Mammary epithelial cell (primary cell): ENCODE measurements around the gene PHLDA2.

Experiments
- EZH2 ChIP-seq: IDR thresholded peaks from 2 replicates; pipeline ENCODE4 v1.6.1; 2012; ENCODE audit warnings: low read length, inconsistent platforms, borderline replicate concordance
- TF ChIP-seq, protein P1 (sequence below), 2 donors: IDR thresholded peaks in 1 of 2; conservative IDR thresholded peaks in 1 of 2; 2 replicates each; pipeline ENCODE4 v1.5.1; 2011 to 2012; ENCODE audit warnings: inconsistent platforms in 2 of 2, low read length in 2 of 2, mild to moderate bottlenecking in 2 of 2, control low read depth in 1 of 2, low read depth in 1 of 2; ENCODE audit not compliant: insufficient read depth in 1 of 2; ENCODE audit errors: extremely low read depth in 1 of 2

GRCh38 chr11:2960139-2960538 lies 30.9 kb upstream of the PHLDA2 start:
- TF ChIP-seq, protein P1, sequence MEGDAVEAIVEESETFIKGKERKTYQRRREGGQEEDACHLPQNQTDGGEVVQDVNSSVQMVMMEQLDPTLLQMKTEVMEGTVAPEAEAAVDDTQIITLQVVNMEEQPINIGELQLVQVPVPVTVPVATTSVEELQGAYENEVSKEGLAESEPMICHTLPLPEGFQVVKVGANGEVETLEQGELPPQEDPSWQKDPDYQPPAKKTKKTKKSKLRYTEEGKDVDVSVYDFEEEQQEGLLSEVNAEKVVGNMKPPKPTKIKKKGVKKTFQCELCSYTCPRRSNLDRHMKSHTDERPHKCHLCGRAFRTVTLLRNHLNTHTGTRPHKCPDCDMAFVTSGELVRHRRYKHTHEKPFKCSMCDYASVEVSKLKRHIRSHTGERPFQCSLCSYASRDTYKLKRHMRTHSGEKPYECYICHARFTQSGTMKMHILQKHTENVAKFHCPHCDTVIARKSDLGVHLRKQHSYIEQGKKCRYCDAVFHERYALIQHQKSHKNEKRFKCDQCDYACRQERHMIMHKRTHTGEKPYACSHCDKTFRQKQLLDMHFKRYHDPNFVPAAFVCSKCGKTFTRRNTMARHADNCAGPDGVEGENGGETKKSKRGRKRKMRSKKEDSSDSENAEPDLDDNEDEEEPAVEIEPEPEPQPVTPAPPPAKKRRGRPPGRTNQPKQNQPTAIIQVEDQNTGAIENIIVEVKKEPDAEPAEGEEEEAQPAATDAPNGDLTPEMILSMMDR (conservative IDR thresholded peaks at IDR 0.05 in 1 of 2, IDR thresholded peaks at IDR 0.05 in 1 of 2; ENCODE audit: extremely low read depth in 1 of 2, insufficient read depth in 1 of 2, low read depth in 1 of 2, low read length in 2 of 2), result no peak
- no peak for TF ChIP-seq EZH2
